IPS-18a (cell line): ENCODE measurements around the gene STK10.

Experiments used
- H3K27ac ChIP-seq: one replicate; pipeline ENCODE4 v1.5.1; 2013; ENCODE audit warnings: low read length
- H3K27me3 ChIP-seq: one replicate; pipeline ENCODE4 v1.6.1; 2013; ENCODE audit warnings: mild to moderate bottlenecking, low read length; ENCODE audit not compliant: control insufficient read depth, insufficient read depth
- H3K36me3 ChIP-seq: one replicate; pipeline ENCODE4 v1.6.1; 2013; ENCODE audit warnings: low read depth, low read length; ENCODE audit not compliant: control insufficient read depth
- H3K4me1 ChIP-seq: one replicate; pipeline ENCODE4 v1.6.1; 2013; ENCODE audit warnings: low read depth, low read length; ENCODE audit not compliant: control insufficient read depth
- H3K4me3 ChIP-seq: one replicate; pipeline ENCODE4 v1.5.1; 2013; ENCODE audit warnings: low read length
- H3K9ac ChIP-seq: one replicate; pipeline ENCODE4 v1.6.1; 2013; ENCODE audit warnings: mild to moderate bottlenecking, low read length, moderate library complexity
- H3K9me3 ChIP-seq: one replicate; pipeline ENCODE4 v1.6.1; 2013; ENCODE audit warnings: low read depth, low read length; ENCODE audit not compliant: control insufficient read depth

The STK10 gene

DNA sequence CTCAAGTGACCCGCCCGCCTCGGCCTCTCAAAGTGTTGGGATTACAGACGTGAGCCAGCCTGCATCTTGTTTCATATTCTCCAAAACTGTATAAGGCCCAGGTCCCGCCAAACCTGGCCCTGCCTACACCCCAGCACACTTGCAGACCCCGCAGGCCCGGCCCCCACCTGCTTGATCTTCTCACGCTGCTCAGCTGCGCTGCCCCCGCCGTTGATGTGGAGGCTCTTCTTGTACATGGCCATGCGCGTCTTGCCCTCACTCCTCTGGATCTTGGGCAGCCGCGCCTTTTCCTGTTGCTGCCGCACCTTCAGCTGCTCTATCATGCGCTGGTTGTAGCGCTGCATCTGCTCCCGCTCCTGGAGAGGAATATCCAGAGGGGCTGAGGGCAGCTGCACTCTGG, 132.6 kb downstream of the STK10 start:
- Histone ChIP-seq H3K36me3 (no peaks in the 10 kb centered on the region), H3K9me3 (no peaks in the 10 kb centered on the region), H3K27me3 (no peaks in the 10 kb centered on the region), H3K27ac (no peak overlapping the region), H3K9ac (no peak overlapping the region), H3K4me3 (no peak overlapping the region), H3K4me1 (no peaks in the 10 kb centered on the region)

DNA sequence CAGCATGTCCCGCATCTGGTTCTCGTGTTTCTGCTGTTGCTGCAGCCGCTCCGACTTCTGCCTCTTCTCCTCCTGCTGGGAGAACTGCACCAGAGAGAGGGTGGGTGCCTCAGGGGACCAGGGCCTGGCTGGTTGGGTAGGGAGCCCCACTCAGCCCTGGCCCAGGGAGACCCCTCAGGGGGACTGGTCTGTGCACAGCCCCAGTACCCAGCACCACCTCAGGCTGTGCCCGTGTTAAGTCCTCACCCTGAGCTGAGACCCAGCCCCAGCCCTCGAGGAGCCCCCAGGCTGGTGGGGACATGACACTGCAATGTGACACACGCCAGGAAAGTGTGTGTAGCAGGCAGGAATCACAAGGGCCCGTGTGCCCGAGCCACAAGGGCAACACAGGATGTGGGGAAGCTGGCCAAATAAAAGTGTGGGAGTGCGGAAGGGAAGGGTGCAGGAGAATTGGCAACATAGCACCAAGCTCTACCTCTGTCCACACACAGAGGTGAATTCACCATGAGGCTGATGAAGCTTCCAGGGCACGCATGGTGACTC, 133.3 kb downstream of the STK10 start:
- Histone ChIP-seq H3K9me3 (no peaks in the 10 kb centered on the region), H3K36me3 (no peaks in the 10 kb centered on the region), H3K27ac (no peak overlapping the region), H3K9ac (no peak overlapping the region), H3K4me3 (no peak overlapping the region), H3K27me3 (no peaks in the 10 kb centered on the region), H3K4me1 (no peaks in the 10 kb centered on the region)

DNA sequence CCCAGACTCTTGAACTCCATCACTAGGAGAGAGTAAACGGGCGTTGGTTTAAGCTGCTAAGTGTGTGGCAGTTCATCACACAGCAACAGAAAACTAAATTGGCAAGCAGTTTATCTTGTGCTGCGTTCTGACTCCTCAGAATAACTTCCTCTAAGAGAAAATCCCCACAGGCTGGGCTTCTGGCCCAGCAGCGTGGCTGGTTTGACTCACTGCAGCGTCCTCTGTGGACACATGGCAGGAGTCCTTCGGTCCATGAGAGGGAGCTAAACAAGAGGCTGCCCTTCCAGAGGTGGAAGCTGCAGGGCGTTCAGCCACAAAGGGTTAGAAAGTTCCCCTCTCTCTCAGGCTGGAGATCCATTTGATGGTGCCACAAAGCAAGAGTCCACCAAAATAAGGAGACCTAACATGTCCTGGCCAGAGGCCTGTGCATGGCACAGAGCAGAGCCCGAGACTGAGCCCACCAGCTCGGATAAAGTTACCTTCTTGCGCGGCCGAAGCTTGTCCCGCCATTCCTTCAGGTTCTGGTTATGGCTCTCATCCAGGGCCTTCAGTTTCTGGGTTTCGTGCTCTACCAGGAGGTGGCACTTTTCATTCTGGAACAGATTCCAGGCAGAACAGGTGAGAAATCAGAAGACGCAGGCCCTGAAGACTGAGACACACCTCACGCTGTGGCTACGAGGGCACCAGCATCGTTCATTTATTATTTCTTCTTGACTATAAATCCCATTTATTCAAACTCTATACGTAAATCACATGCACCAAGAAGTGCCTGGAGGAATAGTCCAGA, 135.4 kb downstream of the STK10 start:
- no peak overlapping the region for H3K4me3 ChIP-seq
- no peaks in the 10 kb centered on the region for H3K36me3 ChIP-seq
- peaks cover 3% of the 10 kb centered on the region for H3K4me1 ChIP-seq
- H3K27ac ChIP-seq, result no peak overlapping the region
- H3K27me3 ChIP-seq, result no peaks in the 10 kb centered on the region
- H3K9ac ChIP-seq, result no peak overlapping the region
- H3K9me3 ChIP-seq, result no peaks in the 10 kb centered on the region

DNA sequence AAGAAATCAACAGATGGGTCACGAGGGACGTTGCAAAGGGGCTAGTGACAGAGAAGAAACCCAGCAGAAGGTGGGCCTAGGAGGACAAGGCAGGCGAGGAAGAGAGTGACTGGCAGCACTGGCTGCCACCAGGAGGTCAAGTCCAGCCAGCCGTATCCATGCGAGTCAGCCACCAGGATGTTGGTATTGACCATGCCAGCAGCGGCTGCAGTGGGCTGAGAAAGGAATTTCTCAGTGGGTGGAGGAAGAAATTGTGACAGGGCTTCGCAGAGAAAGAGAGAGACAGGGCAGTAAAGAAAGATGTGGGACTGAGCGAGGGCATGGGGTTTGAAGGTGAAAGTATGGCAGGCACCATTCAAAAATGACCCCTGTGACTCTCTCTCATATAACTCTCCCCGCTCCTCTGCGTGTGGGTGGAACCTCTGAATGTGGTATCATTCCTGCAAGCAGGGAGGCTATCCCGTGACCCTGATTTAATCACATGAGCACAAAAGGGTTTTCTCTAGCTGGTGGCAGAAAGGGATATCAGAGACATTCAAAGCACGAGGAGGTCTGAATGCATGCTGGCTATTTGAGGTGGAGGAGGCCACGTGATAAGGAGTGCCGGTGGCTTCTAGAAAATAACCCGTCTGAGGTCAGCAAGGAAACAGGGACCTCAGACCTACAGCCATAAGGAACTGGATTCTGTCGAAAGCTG, 136.2 kb downstream of the STK10 start:
- no peak overlapping the region for H3K4me3 ChIP-seq

DNA sequence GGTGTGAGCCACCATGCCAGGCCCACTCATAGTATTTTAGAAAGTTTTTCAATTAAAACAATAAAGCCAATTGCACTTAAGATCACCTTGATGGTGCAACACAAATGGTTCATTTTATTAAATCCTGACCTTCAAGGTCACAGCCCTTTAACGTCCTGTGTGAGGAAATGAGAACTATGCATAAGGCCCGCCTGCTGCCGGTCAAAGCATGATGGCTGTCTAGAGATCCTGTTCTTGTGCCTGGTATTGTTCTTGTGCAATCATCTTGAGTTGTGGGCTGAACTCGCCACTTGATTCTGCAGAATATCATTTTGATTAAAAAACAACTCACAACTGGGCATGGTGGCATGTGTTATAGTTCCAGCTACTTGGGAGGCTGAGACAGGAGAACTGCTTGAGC, 137.9 kb downstream of the STK10 start:
- H3K36me3 ChIP-seq, result no peaks in the 10 kb centered on the region
- H3K4me1 ChIP-seq, result peaks cover 3% of the 10 kb centered on the region
- no peak overlapping the region for H3K27ac ChIP-seq
- H3K27me3 ChIP-seq, result no peaks in the 10 kb centered on the region
- H3K4me3 ChIP-seq, result no peak overlapping the region
- H3K9me3 ChIP-seq, result no peaks in the 10 kb centered on the region
- no peak overlapping the region for H3K9ac ChIP-seq

More for the DNA sequence above, 136.2 kb downstream of the STK10 start:
- H3K27ac ChIP-seq, result no peak overlapping the region
- no peak overlapping the region for H3K9ac ChIP-seq
- peaks cover 3% of the 10 kb centered on the region for H3K4me1 ChIP-seq
- no peaks in the 10 kb centered on the region for H3K36me3 ChIP-seq
- H3K9me3 ChIP-seq, result no peaks in the 10 kb centered on the region
- no peaks in the 10 kb centered on the region for H3K27me3 ChIP-seq

DNA sequence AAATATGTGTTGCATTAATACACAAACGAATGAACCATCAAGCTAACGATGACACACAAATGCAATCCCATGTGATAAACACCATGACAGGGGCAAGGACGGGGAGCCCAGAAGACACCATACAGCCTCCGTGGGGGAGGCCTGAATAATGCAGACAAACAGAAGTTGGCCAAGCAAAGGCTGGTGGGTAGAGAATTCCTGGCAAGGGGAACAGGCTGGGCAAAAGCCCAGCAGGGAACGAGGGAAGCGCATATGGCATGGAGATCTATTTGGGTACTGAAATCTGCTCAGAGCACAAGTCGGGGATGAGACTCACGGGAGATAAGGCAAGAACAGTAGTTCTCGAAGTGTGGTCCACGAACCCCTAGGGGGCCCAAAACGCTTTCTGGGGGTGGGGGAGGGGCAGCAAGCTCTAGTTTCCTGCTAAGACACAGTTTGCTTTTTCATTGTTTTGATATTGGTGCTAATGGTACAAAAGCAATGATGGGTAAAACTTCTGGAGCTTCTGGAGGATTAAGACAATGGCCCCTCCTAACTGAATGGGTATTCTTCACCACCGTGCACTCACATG, 138.7 kb downstream of the STK10 start:
- H3K27me3 ChIP-seq, result no peaks in the 10 kb centered on the region
- peaks cover 3% of the 10 kb centered on the region for H3K4me1 ChIP-seq
- H3K4me3 ChIP-seq, result no peak overlapping the region
- no peaks in the 10 kb centered on the region for H3K36me3 ChIP-seq
- no peak overlapping the region for H3K27ac ChIP-seq
- H3K9me3 ChIP-seq, result no peaks in the 10 kb centered on the region
- no peak overlapping the region for H3K9ac ChIP-seq

DNA sequence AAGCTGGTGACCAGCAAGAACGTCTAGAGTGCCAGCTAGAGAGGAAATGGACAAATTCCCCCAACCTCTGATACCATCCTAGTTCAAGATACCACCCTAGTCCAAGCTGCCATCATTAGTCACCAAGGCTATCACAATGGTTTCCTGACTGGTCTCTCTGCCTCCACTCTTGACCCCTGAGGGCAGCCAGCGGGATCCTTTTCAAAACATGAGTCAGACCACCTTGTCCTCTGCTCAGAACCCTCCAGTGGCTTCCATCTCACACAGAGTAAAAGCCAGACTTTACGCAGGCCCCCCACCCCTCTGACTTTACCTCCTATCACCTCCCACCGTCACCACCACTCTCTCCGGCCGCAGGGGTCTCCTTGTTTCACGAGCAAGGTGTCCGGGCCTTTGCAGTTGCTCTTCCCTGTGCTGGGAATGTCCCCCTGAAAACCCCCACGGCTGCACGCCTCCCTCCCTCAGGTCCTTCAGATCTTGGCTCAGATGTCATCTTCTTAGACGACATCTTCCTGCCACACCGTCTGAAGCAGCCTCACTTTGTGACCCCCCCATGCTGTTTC, 139.4 kb downstream of the STK10 start:
- no peaks in the 10 kb centered on the region for H3K36me3 ChIP-seq
- H3K4me1 ChIP-seq, result peaks cover 3% of the 10 kb centered on the region

DNA sequence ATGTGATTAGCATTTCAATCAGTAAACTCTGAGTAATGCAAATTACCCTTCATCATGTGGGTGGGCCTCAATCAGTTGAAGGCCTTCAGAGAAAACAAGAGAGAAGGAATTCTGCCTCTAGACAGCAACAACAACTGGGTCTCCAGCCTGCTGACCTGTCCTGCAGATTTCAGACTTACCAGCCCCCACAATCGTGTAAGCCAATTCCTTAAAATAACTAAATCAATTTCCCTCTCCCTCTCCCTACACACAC, 139.9 kb downstream of the STK10 start:
- H3K27me3 ChIP-seq, result no peaks in the 10 kb centered on the region
- peaks cover 3% of the 10 kb centered on the region for H3K4me1 ChIP-seq
- H3K9me3 ChIP-seq, result no peaks in the 10 kb centered on the region
- no peak overlapping the region for H3K27ac ChIP-seq
- no peak overlapping the region for H3K4me3 ChIP-seq
- H3K36me3 ChIP-seq, result no peaks in the 10 kb centered on the region
- H3K9ac ChIP-seq, result no peak overlapping the region

More for the DNA sequence above, 139.4 kb downstream of the STK10 start:
- H3K9ac ChIP-seq, result no peak overlapping the region
- no peak overlapping the region for H3K27ac ChIP-seq
- H3K4me3 ChIP-seq, result no peak overlapping the region
- H3K27me3 ChIP-seq, result no peaks in the 10 kb centered on the region
- no peaks in the 10 kb centered on the region for H3K9me3 ChIP-seq

DNA sequence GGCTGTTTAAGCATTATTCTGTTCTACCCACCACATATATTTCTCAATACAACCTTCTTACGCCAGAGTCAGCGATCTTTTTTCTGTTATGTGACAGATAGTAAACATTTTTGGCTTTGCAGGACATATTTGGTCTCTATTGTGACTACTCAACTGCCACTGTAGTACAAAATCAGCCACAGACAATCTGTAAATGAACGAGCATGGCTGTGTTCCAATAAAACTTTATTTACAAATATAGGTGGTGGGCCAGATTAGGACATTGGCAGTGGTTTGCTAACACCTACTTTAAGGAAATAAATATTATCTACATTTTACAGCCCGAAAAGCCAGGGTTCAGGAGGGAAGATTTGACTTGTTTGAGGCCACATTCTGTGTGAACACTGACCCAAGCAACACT, 141.4 kb downstream of the STK10 start:
- Histone ChIP-seq H3K27me3 (no peaks in the 10 kb centered on the region), H3K9me3 (no peaks in the 10 kb centered on the region), H3K4me1 (peaks cover 3% of the 10 kb centered on the region), H3K27ac (no peak overlapping the region), H3K9ac (no peak overlapping the region), H3K4me3 (no peak overlapping the region), H3K36me3 (no peaks in the 10 kb centered on the region)

DNA sequence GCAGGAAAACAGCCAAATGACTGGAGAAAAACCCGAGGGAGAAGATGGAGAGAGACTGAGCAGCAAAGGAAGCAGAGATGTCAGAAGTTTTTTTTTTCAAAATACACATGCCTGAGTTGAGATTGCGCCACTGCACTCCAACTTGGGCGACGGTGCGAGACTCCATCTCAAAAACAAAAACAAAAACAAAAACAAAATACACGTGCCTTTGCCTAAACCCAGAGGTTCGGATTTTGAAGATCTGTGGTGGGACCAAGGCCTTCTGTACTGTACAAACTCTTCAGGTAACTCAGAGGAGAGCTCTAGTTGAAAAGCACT, 142.8 kb downstream of the STK10 start:
- Histone ChIP-seq H3K9me3 (no peaks in the 10 kb centered on the region), H3K27me3 (no peaks in the 10 kb centered on the region), H3K4me1 (peaks cover 3% of the 10 kb centered on the region), H3K9ac (no peak overlapping the region), H3K27ac (no peak overlapping the region), H3K4me3 (no peak overlapping the region), H3K36me3 (no peaks in the 10 kb centered on the region)

DNA sequence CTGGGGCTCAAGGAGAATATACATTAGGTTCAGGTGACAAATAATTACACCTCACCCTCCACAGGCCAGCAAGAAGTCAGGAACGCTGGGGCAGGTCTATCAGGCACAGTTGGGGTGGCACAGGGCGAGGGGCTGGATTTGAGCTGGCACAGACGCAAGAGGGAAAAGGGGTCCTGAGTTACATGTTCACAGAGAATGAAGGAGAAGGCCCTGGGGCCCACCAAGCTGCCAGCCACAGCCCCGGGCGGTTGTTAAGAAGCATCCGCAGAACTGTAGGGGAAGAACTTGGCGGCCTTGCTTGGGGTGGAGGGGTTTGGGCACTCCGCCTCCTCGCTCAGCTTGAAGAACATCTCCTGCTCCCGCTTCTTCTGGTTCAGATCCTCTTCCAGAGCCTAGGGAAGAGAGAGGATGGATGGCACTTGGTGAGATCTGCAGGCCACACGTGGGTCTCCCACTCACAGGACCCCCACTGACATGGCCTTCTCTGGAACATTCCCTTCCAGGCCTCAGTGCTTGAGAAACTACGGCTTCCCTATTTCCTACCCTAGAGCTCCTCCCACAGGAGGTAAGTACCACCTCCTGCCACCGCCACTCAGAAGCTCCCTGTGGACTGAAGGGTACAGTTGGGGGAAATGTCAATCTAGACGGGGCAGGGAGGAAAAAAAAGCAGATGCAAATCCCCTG, 143.3 kb downstream of the STK10 start:
- Histone ChIP-seq H3K9me3 (no peaks in the 10 kb centered on the region), H3K27ac (no peak overlapping the region), H3K27me3 (no peaks in the 10 kb centered on the region), H3K9ac (no peak overlapping the region), H3K36me3 (no peaks in the 10 kb centered on the region), H3K4me1 (peaks cover 3% of the 10 kb centered on the region), H3K4me3 (no peak overlapping the region)
